ENCODE data around the gene ELMOD2.
A peak's percentile ranks its signal among the peaks of the same experiment; 100 is the strongest.
"Not testable (repeated sequence)": the region's sequence is repeated elsewhere in the genome, so short reads cannot be mapped to it uniquely, and the experiment has no call there.

ELMOD2 gene

GRCh38 chr4:140504261-140504660 lies 19.7 kb upstream of the ELMOD2 start:
- in situ Hi-C loops (cut with MboI; ENCODE audit: low pct_unique_long_range_greater_than_20kb, low sequenced_read_pairs, unreplicated experiment) = no loop called here
- DNase-seq (ENCODE audit: low spot score) = no peak
- no peak for TF ChIP-seq CTCF (IDR thresholded peaks at IDR 0.05; ENCODE audit: extremely low read depth, insufficient read depth, missing control alignments)

GRCh38 chr4:140513765-140514164 lies 10.2 kb upstream of the ELMOD2 start:
- in situ Hi-C loops (cut with MboI; ENCODE audit: low pct_unique_long_range_greater_than_20kb, low sequenced_read_pairs, unreplicated experiment); DNase-seq (ENCODE audit: low spot score): not testable (repeated sequence)

- DNase-seq (ENCODE audit: low spot score) = no peak
- in situ Hi-C loops (cut with MboI; ENCODE audit: low pct_unique_long_range_greater_than_20kb, low sequenced_read_pairs, unreplicated experiment) = no loop called here
- no peak for TF ChIP-seq CTCF (IDR thresholded peaks at IDR 0.05; ENCODE audit: extremely low read depth, insufficient read depth, missing control alignments)
Observed at GRCh38 chr4:140515423-140515822, 8.5 kb upstream of the ELMOD2 start.

GRCh38 chr4:140523370-140523856 lies 555 bp upstream of the ELMOD2 start:
- TF ChIP-seq CTCF (IDR thresholded peaks at IDR 0.05; ENCODE audit: extremely low read depth, insufficient read depth, missing control alignments) = no peak
- no peak for DNase-seq (ENCODE audit: low spot score)
- in situ Hi-C loops (cut with MboI; ENCODE audit: low pct_unique_long_range_greater_than_20kb, low sequenced_read_pairs, unreplicated experiment) = no loop called here

- TF ChIP-seq CTCF (IDR thresholded peaks at IDR 0.05; ENCODE audit: extremely low read depth, insufficient read depth, missing control alignments) = no peak
- DNase-seq (ENCODE audit: low spot score) = no peak
- in situ Hi-C loops (cut with MboI; ENCODE audit: low pct_unique_long_range_greater_than_20kb, low sequenced_read_pairs, unreplicated experiment) = no loop called here
Observed at GRCh38 chr4:140529434-140529833, 5.5 kb downstream of the ELMOD2 start.

- no peak for DNase-seq (ENCODE audit: low spot score)
- TF ChIP-seq CTCF (IDR thresholded peaks at IDR 0.05; ENCODE audit: extremely low read depth, insufficient read depth, missing control alignments) = no peak
- in situ Hi-C loops (cut with MboI; ENCODE audit: low pct_unique_long_range_greater_than_20kb, low sequenced_read_pairs, unreplicated experiment) = no loop called here
Observed at GRCh38 chr4:140533951-140534480, 10.0 kb downstream of the ELMOD2 start.

- DNase-seq (ENCODE audit: low spot score) = peak; percentile 64
- no peak for TF ChIP-seq CTCF (IDR thresholded peaks at IDR 0.05; ENCODE audit: extremely low read depth, insufficient read depth, missing control alignments)
- in situ Hi-C loops (cut with MboI; ENCODE audit: low pct_unique_long_range_greater_than_20kb, low sequenced_read_pairs, unreplicated experiment) = no loop called here
Observed at GRCh38 chr4:140556372-140557085, 32.6 kb downstream of the ELMOD2 start.

Measured in GM13977 (cell line).